Measurements from ENCODE around the gene ARMC12.
A peak's percentile ranks its signal among the peaks of the same experiment; 100 is the strongest.

Gene ARMC12

GRCh38 chr6:35718375-35718736, 18.5 kb upstream of the ARMC12 start:
- no peak overlapping the region for H3K4me3 ChIP-seq (ENCODE audit: low read depth, low read length)

DNA sequence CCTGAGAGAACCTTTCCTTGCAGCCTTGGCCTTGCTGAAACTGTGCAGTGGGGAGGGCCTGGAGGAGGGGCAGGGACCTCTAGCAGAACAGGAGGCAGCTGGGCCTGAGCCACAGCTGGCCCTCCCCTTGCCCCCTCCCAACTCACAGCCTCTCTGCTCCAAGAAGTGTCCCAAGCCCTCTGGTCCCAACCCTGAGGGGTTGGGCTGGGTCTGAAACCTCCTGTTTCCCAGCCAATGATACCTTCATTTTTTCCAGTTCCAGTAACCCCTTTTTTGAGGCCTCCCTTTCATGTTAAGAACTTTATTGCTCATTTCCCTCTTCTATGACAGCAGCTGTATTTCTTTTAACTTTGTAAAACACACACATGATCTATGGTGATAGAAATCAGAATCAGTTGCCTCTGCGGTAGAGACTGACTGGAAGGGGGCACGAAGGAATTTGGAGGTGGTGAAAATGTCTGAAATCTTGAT, 17.9 kb upstream of the ARMC12 start:
- H3K4me3 ChIP-seq (ENCODE audit: low read depth, low read length) = no peak overlapping the region

DNA sequence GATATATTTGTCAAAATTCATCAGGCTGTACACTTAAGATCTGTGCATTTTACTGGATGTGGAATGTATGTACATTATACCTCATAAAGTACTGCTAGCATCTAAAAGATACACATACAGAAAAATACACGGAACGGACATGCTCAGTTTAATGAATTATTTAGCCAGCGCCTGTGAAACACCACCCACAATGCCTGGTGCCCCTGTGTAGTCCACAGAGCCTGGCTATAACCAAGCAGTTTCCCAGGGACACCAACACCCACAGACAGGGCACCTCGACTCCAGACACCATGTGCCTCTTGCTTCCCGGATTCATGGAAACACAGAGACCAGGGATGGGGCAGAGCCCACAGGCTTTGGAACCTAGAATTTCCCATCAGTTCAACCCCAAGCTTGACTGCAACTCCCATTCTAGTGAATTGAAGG, 17.4 kb upstream of the ARMC12 start:
- no peak overlapping the region for H3K4me3 ChIP-seq (ENCODE audit: low read depth, low read length)

DNA sequence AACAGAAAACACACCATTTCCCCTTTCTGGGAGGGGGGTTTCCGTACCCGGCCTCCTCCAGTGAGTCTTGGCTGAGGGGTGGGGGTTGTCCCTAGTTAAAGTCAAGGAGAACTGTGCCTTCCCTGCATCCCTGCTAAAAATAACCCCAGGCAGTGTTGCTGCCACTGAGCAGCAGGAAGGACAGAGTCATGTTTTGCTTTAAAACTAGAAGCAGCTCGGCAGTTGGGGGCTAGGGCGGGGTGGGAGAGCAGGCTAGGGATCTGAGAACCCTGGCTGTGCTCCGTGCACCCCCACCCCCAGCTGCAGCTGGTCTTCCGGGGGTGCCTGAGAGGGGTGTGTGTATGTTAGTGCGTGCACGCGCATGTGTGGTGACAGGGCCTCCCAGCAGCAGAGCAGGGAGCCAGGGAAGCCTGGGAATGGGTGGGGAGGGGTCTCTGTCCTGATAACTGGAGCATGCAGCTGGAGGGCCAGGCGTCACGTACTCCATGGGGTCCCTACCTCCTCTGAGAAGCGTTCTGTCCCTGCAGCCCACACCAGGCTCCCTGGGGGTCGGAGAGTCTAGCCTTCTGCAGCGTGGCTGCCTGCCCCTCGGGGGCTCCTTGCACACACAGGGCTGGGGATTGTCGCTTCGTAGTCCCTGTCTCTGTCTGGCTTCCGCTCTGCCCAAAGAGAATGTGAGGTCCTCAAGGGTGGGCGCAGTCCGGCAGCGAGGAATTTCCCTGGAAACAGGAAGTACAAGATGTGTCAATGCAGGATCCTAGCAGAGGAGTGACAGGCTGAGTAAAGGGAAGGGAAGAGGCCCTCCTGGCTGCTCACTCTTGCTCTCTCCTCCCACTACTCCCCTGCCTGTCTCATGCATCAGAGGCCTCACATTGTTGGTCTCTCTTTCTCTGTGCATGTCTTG, 16.8 kb upstream of the ARMC12 start:
- H3K4me3 ChIP-seq (ENCODE audit: low read depth, low read length) = no peak overlapping the region

DNA sequence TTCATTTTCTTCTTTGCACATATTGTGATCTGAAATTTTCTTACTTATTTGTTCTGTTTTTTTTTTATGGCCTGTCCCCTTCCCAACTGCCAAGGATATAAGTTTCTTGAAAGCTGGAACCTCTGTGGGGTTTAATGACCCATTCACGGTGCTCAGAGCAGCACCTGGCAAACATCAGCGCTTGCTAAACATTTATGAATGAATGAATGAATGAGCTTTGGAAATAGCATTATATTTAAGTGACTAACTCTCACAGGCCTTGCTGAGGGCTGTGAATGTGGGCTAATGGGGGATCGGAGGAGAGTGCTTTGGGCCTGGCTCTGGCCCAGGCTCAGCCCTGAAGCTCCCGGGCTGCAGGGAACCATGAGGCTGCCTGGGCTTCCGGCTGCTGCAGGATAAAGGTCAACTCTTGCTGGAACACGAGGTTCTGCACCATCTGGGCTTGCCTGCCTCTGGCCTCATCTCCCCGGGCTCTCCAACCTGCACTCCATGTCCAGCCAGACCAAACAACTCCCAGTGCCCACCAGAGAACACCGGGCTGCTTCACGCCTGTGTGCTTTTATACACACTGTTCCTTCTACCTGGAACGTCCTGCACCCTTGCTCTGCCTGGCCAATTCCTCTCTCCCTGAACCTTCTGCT, 14.6 kb upstream of the ARMC12 start:
- no peak overlapping the region for H3K4me3 ChIP-seq (ENCODE audit: low read depth, low read length)

DNA sequence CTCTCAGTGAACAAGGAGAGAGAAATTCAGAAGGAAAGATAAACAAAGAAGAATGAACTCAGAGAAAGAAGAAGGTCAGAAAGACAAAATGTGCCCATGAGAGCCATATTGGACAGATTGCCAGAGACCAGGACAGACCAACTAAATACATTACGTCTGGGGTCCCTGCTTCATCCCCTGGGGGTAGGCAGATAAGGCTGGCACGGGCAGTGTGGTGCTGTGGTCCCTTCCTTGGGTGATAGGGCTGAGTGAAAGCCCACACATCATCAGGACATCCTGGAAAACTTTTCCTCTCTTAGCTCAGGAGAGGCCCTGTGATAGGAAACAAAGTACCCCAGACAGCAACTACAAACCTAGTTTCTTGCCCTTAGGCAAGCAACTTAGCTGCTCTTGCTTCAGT, 13.2 kb upstream of the ARMC12 start:
- H3K4me3 ChIP-seq (ENCODE audit: low read depth, low read length) = no peak overlapping the region

GRCh38 chr6:35724059-35724458, 12.8 kb upstream of the ARMC12 start:
- H3K4me3 ChIP-seq (ENCODE audit: low read depth, low read length) = no peak overlapping the region

GRCh38 chr6:35724471-35724870, 12.4 kb upstream of the ARMC12 start:
- no peak overlapping the region for H3K4me3 ChIP-seq (ENCODE audit: low read depth, low read length)

GRCh38 chr6:35725081-35725708, 11.6 kb upstream of the ARMC12 start:
- H3K4me3 ChIP-seq (ENCODE audit: low read depth, low read length) = no peak overlapping the region

GRCh38 chr6:35725721-35726438, 11.0 kb upstream of the ARMC12 start:
- no peak overlapping the region for H3K4me3 ChIP-seq (ENCODE audit: low read depth, low read length)

- peak overlapping the region; percentile 81 for H3K4me3 ChIP-seq (ENCODE audit: low read depth, low read length)
Measured at GRCh38 chr6:35727231-35727934, 9.4 kb upstream of the ARMC12 start.

GRCh38 chr6:35727935-35728682, 8.7 kb upstream of the ARMC12 start:
- peak overlapping the region; percentile 81 for H3K4me3 ChIP-seq (ENCODE audit: low read depth, low read length)

DNA sequence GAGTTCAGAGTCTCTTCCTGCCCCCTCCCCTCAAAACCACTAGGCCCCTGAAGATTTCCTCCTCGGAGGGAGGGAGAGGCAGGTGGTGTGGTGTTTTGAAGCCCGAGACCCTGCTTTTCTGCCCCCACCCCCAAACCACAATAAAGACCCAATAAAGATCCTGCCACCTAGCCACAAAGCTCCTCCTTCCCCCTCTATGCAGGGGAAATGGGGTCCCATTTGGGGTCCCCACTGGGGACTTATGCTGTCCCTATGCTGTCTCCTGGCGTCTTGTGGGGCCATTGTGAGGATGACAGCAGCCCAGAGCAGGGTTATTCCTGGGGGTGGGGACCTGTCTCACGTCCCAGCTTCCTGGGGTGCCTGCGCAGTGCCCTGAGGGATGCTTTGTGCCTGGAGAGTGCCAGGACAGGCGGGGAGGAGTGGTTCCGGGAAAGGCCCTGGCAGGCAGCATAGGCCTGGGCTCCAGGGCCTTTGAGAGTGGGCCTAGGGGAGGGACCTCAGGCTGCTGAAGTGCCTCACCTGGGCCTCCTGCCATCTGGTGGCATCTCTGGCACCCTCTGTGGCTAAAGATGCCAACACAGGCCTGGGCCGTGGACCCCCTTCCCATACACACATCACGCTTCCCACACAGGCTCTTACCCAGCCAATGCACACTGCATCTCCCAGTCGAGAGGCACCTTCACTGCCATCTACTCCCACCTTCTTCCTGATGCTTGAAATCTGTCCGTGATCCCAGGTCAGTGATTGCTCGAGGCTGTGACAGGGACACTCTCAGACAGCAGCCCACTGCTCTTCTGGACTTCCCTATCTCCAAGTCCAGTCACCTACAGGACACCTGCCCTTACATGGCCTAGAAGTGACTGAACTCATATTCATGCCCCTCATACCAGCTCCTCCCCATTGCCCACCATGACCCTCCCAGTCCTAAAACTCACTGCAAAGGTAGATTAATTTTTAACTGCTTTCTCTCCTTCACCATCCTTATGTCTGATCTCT, 7.9 kb upstream of the ARMC12 start:
- H3K4me3 ChIP-seq (ENCODE audit: low read depth, low read length) = peak overlapping the region; percentile 61

DNA sequence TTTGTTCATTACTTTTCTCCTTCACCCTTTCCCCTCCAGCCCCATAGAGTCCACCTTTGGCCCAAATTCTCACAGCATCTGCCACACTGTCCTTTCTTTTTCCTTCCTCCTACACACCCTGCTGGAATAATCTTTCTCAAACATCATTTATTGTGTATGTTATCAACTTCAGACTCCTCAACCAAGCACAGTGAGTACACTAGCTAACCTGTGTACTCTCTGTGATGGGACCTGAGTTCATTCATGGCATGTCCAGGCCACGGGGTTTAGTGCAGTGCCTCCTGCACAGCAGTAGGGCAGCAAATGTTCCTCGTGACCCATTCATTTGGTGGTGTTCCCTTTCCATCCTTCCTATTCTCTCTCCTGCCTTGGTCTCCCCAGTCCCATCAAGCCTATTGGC, 7.1 kb upstream of the ARMC12 start:
- no peak overlapping the region for H3K4me3 ChIP-seq (ENCODE audit: low read depth, low read length)

- peak overlapping the region; percentile 45 for H3K4me3 ChIP-seq (ENCODE audit: low read depth, low read length)
Measured at GRCh38 chr6:35730745-35731413, 6.0 kb upstream of the ARMC12 start.

DNA sequence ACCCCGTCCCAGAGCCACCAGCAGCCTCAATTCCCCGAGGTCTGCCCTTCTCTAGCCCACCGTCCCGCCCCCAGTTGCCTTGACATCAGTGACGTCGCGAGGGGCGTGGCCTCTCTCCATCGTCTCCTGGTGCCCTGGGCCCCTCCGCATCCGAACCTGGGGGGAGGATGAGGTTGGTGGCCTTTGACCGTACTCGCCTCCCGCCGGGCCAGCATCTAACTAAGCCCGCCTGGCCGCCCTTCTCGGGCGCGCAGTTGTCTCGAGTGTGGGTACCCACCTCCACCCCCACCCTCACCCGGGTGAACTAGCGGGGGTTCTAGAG, 5.5 kb upstream of the ARMC12 start:
- H3K4me3 ChIP-seq (ENCODE audit: low read depth, low read length) = peak overlapping the region; percentile 60

DNA sequence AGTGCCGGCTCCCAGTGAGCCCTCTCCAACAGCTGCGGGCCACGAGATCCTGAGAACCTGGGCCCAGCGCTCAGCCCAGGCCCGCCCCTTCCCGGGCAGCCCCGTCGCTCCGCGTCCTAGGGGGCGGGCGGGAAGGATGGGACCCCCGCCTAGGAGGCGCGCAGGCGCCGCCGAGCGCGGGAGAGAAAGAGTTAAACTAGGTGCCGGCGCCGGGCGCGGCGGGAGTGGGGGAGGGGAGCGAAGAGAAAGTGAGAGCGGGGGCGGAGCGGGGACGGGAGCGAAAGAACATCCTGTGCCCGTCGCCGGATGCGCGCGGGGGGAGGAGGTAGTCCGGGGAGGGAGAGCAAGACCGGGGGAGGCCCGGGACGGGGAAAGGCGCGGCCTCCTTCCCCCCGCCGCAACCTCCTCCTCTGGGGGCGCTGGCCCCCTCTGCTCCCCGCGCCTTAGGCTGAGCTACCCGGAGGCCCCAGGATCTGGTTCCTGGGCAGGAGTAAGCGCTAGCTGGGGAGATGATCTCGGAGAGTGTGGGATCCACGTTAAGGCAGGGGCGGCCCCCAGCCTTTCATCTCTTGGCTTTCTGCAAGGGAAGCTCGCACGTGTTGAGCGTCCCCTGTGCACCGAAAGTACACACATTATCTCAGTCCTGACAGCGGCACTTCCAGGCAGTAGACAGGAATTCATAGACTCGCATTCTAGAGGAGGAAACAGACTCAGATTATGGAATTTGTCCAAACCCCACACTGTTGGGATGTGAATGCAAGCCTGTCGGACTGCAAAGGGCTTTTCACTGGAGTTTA, 4.9 kb upstream of the ARMC12 start:
- H3K4me3 ChIP-seq (ENCODE audit: low read depth, low read length) = peak overlapping the region; percentile 60

All from iPS-11a (cell line).